Stimulated activated memory B cell treated with anti-CD40 and anti-IgM and Interleukin-4, amounts not matched to agents 10 μg/mL and 1 μg/mL and 100 μg/mL, for 72 hours (primary cell): ENCODE results near the gene SH3PXD2A.
A peak's percentile ranks its signal among the peaks of the same experiment; 100 is the strongest.

ENCODE experiments used
- ATAC-seq: fragments of 150-1000 bp; cut with Tn5 transposase; 2 replicates; pipeline ENCODE4 v1.10.0; 2021
- H3K27ac Mint-ChIP-seq: one replicate; pipeline ENCODE4 v1.8.0; 2022; ENCODE audit warnings: mild to moderate bottlenecking, mixed read lengths
- H3K27me3 Mint-ChIP-seq: one replicate; pipeline ENCODE4 v1.8.0; 2022; ENCODE audit warnings: mixed read lengths
- H3K36me3 Mint-ChIP-seq: one replicate; pipeline ENCODE4 v1.8.0; 2022; ENCODE audit warnings: mixed read lengths
- H3K4me1 Mint-ChIP-seq: one replicate; pipeline ENCODE4 v1.8.0; 2022; ENCODE audit warnings: mixed read lengths
- H3K4me3 Mint-ChIP-seq: one replicate; pipeline ENCODE4 v1.8.0; 2022; ENCODE audit warnings: mild to moderate bottlenecking, moderate library complexity, mixed read lengths
- H3K9me3 Mint-ChIP-seq: one replicate; pipeline ENCODE4 v1.8.0; 2022; ENCODE audit warnings: mixed read lengths

SH3PXD2A gene

DNA sequence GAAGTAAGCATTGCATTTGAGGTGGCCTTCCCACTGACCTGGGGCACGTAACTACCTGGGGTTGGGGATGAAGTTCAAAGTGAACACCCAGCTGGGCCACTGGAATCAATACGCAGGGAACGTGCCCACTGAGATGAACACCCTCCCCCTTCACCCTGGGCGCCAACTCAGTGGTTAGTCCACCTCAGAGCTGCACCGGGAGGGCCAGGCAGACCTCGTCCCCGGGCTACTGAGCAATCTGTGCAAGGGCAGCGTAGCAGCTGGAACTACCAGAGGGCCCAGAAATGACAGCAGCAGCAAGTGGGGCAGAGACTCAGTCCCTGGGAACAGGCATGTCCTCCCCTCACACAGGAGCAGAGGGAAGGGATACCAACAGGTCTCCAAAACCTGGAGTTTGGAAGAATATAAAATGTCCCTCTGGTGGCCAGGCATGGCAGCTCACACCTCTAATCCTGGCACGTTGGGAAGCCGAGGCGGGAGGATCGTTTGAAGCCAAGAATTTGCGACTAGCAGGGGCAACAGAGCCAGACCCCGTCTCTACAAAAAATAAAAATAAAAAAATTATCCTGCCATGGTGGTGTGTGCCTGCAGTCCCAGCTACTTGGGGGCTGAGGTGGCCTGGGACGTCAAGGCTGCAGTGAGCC lies 143.9 kb downstream of the SH3PXD2A start:
- ATAC-seq: no peak

DNA sequence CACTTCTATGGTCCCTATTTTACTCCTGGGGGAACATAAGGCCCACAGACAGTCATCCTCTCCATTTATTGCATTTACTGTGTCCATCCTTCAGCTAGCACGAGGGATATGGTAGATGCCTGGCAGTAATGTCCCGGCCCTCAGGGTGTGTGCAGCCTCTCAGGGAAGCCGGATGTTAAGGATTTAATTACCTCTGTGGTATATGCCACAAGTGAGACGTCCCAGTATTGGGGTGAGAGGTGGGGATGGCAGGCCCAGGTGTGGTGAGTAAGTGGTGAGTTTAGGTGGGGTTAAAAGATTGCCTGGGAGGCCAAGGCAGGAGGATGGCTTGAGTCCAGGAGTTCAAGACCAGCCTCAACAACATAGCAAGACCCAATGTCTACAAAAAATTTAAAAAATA lies 144.9 kb downstream of the SH3PXD2A start:
- no peak for ATAC-seq
- Mint-ChIP-seq H3K4me1 (no peaks in the 10 kb centered on the region), H3K9me3 (no peaks in the 10 kb centered on the region), H3K4me3 (no peak overlapping the region), H3K36me3 (no peaks in the 10 kb centered on the region), H3K27me3 (peaks cover 22% of the 10 kb centered on the region), H3K27ac (no peak overlapping the region)

More for the DNA sequence above, 143.9 kb downstream of the SH3PXD2A start:
- Mint-ChIP-seq H3K27me3 (peaks cover 22% of the 10 kb centered on the region), H3K9me3 (no peaks in the 10 kb centered on the region), H3K4me1 (no peaks in the 10 kb centered on the region), H3K4me3 (no peak overlapping the region), H3K27ac (no peak overlapping the region), H3K36me3 (no peaks in the 10 kb centered on the region)

DNA sequence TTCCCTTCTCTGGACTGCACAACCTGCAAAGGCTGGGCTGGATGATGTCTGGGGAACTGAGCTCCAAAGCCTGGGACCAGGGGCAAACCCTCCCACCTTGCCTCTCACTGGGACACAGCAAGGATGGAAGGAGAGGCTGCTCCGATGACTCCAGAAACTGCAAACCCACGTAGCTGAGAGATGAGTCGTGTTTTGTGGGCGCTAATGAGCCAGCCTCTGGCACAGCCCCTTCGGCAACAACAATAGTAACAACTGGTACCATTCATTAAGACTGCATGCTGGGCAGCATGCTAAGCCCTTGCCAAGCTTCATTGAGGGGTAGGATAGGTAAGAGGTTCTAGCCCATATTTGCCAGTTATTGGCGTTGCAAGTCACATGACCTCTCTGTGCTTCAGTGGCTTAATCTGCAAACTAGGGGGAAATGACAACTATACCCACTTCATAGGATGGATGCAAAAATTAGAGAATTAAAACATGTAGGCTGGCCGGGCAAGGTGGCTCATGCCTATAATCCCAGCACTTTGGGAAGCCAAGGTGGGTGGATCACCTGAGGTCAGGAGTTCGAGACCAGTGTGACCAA lies 145.9 kb downstream of the SH3PXD2A start:
- no peak overlapping the region for H3K4me3 Mint-ChIP-seq
- H3K27ac Mint-ChIP-seq: no peak overlapping the region
- no peaks in the 10 kb centered on the region for H3K9me3 Mint-ChIP-seq
- H3K4me1 Mint-ChIP-seq: no peaks in the 10 kb centered on the region
- peaks cover 22% of the 10 kb centered on the region for H3K27me3 Mint-ChIP-seq
- ATAC-seq: no peak
- H3K36me3 Mint-ChIP-seq: no peaks in the 10 kb centered on the region

DNA sequence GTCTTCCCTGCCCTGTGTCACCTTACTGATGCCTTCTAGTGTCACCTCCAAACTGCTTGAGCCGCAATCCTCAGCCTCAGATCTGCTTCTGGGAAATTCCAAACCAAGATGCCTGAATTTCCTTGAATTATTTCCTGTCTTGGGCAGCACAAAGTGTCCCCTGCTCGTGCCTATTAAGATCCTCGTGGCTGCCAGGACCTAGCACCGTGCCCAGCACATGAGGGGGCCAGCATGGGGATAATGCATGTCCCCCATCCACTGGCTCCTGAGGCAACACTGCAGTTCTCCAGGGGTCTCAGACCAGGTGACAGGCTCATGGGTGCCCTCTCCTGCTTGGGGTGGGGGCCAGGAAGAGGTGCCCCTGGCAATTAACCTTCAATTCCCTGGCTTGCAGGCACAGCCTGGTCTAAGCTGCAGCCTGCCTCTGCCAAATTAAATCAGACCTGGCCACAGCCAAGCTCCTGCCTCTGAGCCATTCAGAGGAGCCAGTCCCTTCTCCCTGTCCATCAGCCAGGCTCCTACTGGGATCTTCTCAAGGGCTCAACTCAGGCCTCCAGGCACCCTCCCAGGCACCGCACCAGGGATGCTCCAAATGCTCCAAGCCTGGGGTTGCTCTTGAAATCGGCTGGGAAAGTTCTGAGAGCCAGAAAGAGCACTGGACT lies 146.6 kb downstream of the SH3PXD2A start:
- H3K27me3 Mint-ChIP-seq: peaks cover 22% of the 10 kb centered on the region
- no peak overlapping the region for H3K27ac Mint-ChIP-seq
- no peaks in the 10 kb centered on the region for H3K36me3 Mint-ChIP-seq
- H3K4me3 Mint-ChIP-seq: no peak overlapping the region
- no peaks in the 10 kb centered on the region for H3K9me3 Mint-ChIP-seq
- H3K4me1 Mint-ChIP-seq: no peaks in the 10 kb centered on the region
- no peak for ATAC-seq

DNA sequence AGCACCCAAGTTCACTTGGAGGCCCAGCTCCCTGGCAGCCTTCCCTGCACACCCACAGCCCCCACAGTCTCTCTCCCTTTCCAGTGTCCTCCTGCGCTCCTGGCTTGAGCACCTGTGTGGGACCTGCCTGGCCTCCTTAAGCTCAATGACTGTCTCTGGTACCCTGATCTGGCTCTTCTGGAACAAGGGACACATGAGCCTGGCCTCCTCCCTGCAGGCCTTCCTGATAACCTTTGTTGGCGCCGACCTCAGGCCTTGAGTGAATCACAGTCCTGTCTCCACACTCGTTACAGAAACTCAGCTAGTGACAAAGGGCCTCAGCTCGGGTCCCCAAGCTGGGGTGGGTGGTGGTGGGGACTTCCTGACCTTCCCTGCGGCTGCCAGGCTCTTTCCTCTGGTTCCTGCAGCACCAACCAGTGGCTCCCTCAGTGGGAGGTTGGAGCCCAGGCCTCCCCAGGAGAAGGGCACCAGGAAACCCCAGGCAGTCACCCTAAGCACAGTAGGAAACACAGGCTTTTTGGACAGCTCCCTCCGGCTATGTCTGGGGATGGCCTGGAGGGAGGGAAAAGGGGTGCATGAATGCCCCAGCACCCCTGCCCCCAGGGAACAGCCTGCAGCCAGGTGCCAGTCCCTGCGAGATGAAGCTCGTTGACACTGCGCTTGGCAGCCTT lies 147.3 kb downstream of the SH3PXD2A start:
- Mint-ChIP-seq H3K4me1 (no peaks in the 10 kb centered on the region), H3K9me3 (no peaks in the 10 kb centered on the region), H3K27ac (no peak overlapping the region), H3K27me3 (peaks cover 22% of the 10 kb centered on the region), H3K4me3 (no peak overlapping the region), H3K36me3 (no peaks in the 10 kb centered on the region)
- ATAC-seq: no peak

DNA sequence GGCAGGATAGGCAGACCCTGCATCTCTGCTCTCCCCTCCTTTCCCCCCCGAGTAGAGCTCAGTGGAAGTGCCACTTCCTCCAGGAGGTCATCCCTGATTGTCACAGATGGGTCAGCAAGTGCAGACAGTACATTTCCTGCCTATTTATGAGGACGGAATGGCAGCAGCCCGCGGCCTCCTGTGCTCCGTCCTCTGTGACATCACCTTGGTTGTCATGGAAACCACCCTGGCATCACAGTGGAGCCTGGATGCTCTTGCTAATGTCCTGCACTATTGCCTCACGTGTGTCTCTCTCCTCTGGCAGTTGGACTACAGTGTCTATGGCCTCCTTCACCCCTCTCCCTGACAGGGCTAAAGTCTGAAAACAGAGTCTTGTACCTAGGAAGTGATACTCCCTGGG lies 148.6 kb downstream of the SH3PXD2A start:
- H3K36me3 Mint-ChIP-seq: no peaks in the 10 kb centered on the region
- H3K4me3 Mint-ChIP-seq: no peak overlapping the region
- no peak for ATAC-seq

DNA sequence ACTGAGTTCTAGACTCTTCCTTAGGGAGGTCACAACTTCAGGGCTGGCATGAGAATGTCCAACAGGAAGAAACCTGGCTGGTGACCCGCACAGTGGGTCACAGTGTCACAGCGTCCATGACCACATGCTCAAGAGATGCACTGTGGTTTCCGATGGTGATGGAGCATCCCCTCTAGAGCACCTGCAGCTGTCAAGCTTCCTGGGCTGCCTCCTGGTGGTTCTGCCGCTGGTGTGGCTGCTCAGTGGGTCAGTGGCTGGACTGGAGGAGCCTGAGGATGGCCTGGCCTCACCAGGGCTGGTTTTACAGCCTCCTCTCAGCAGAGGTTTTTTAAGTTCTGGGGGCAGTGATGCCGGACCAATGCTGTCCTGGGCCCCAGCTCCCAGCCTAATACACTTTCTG lies 149.3 kb downstream of the SH3PXD2A start:
- H3K27ac Mint-ChIP-seq: no peak overlapping the region
- no peaks in the 10 kb centered on the region for H3K9me3 Mint-ChIP-seq
- ATAC-seq: no peak
- H3K4me1 Mint-ChIP-seq: no peaks in the 10 kb centered on the region
- H3K36me3 Mint-ChIP-seq: no peaks in the 10 kb centered on the region
- H3K4me3 Mint-ChIP-seq: no peak overlapping the region
- H3K27me3 Mint-ChIP-seq: peaks cover 22% of the 10 kb centered on the region

More for the DNA sequence above, 148.6 kb downstream of the SH3PXD2A start:
- peaks cover 22% of the 10 kb centered on the region for H3K27me3 Mint-ChIP-seq
- no peaks in the 10 kb centered on the region for H3K4me1 Mint-ChIP-seq
- no peaks in the 10 kb centered on the region for H3K9me3 Mint-ChIP-seq
- H3K27ac Mint-ChIP-seq: no peak overlapping the region

DNA sequence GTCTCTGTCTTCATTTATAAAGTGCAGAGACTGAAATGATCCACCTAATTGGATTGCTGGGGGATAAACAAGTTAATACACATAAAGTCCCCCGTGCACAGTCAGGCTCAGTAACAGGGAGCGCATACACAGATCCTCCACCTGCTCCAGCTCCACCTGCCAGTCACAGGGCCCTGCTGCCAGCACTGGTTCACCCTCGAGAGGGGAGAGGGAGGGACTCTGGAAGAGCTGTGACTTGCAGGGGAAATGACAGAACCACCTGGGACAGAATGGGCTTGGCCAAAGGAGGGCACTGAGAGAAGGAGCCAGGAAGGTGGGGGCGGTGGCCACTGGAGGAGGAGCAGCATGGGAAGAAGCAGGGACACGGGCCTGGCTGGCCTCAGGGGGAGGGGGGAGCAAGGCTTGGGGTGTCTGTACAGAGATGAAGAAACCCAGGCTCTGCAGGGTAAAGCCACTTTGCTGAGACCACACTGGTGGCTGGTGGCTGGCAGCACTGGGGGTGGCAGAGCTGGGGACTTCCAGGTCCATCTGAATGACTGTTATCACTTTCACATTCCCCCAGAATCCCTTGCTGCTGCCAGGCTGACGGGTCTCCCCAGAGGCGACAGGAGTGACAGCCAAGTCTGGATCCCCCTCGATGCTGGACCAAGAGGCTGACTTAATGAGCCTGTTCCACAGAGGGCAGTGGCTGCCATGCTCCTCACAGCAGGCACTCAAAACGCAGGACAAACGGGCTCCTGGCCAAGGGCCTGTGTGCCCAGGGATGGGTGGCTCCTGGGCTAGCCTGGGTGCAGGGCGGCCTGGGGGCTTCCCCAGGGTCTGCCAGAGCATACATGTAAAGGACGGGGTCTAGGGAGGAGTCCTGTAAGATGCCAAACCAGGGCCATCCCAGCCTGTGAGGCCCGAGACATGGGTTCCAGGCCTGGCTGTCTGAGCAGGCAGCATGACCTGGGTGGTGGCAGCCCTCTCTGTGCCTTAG lies 151.1 kb downstream of the SH3PXD2A start:
- no peak overlapping the region for H3K4me3 Mint-ChIP-seq

DNA sequence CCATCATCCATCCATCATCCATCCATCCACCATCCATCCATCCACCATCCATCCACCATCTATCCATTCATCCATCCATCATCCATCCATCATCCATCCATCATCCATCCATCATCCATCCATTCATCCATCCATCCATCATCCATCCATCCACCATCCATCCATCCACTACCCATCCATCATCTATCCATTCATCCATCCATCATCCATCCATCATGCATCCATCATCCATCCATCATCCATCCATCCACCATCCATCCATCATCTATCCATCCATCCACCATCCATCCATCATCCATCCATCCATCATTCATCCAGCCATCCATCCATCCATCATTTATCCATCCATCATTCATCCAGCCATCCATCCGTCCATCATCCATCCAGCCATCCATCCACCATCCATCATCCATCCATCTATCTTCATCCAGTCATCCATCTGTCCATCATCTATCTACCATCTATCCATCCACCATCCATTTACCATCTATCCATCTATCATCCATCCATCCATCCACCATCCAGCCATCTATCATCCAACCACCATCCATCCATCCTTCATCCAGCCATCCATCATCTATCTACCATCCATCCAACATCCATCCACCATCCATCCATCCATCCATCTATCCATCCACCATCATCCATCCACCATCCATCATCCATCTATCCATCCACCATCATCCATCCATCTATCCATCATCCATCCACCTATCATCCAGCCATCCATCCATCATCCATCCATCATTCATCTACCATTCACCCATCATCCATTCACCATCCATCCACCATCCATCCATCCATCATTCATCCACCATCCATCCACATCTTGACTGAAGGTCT lies 153.8 kb downstream of the SH3PXD2A start:
- H3K36me3 Mint-ChIP-seq: no peaks in the 10 kb centered on the region
- H3K4me3 Mint-ChIP-seq: no peak overlapping the region
- peaks cover 1% of the 10 kb centered on the region for H3K4me1 Mint-ChIP-seq
- H3K27me3 Mint-ChIP-seq: no peaks in the 10 kb centered on the region
- H3K9me3 Mint-ChIP-seq: no peaks in the 10 kb centered on the region
- H3K27ac Mint-ChIP-seq: no peak overlapping the region
- ATAC-seq: no peak

More for the DNA sequence above, 151.1 kb downstream of the SH3PXD2A start:
- no peaks in the 10 kb centered on the region for H3K4me1 Mint-ChIP-seq
- H3K27ac Mint-ChIP-seq: no peak overlapping the region
- peaks cover 15% of the 10 kb centered on the region for H3K27me3 Mint-ChIP-seq
- no peaks in the 10 kb centered on the region for H3K36me3 Mint-ChIP-seq
- peak; percentile 53 for ATAC-seq
- no peaks in the 10 kb centered on the region for H3K9me3 Mint-ChIP-seq

DNA sequence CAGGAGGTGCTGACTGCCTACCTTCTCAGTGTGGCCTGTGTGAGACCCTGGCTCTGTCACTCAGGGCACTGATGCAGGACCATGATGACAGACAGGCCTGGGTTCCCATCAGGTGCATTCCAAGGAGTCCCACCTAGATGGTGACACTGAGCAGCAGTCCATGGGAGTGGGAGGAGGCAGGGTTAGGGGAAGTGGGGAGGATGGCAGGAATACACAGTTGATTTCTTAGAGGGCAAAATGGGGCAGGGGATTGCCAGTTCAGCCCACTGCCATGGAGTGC lies 155.0 kb downstream of the SH3PXD2A start:
- no peaks in the 10 kb centered on the region for H3K36me3 Mint-ChIP-seq
- no peak overlapping the region for H3K27ac Mint-ChIP-seq
- peaks cover 14% of the 10 kb centered on the region for H3K4me1 Mint-ChIP-seq
- H3K9me3 Mint-ChIP-seq: no peaks in the 10 kb centered on the region
- no peaks in the 10 kb centered on the region for H3K27me3 Mint-ChIP-seq
- ATAC-seq: no peak
- no peak overlapping the region for H3K4me3 Mint-ChIP-seq

DNA sequence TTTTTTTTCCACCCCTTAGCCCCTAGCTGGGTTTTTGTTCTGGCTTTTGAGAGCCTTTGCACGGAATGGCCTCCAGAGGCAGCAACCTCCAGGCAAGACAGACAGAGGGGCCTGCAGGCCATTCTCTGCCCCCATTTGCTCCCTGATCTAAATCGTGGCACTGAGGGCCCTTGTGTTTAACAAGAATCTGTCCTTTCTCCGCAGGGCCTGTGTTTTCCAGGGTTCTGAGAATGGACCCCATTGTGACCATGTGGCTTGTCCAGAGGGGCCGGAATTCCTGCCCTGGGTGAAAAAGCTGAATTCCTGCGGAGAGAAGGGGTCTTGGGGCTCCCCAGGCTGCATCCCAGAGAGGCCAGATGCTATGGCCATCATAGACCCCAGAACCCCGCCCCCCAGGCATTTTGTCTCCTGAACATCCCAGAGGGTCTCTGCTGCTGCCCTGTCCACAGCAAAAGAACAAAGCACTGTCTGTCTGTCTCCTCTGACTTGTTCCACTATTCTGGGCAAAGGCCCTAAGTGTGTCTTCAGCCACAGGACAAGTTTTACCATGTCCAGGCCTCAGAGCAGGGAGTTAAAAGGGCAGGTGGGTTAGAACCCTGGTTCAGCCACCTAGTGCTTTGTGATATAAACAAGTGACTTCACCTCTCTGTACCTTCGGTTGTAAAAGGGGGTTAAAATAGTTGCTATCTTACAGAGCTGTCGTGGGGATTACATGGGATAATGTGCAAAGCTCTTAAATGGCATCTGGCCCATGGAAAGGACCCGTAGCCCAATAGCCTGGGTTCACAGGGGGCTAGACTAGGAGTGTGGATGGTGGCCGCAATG lies 155.6 kb downstream of the SH3PXD2A start:
- Mint-ChIP-seq H3K4me1 (peaks cover 16% of the 10 kb centered on the region), H3K27me3 (no peaks in the 10 kb centered on the region), H3K9me3 (no peaks in the 10 kb centered on the region), H3K4me3 (no peak overlapping the region), H3K36me3 (no peaks in the 10 kb centered on the region), H3K27ac (no peak overlapping the region)
- no peak for ATAC-seq

DNA sequence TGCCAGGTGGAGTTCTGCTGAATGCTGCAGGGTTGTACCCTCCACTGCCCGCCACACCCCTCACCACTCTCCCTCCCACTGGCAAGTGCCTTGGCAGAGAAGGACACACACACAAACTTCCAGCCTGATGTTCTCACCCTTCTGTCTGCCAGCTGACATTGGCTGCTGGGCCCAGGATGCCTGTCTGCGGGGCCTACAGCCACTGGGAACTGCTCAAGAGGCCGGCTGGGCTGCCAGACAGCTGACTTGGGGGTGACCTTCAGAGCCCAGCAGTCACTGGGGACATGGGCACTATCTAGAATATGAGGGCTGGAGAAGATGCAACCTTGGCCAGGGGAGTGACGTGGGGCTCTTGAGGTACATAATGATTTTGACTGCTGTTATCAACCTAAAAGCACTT lies 157.1 kb downstream of the SH3PXD2A start:
- no peak for ATAC-seq
- Mint-ChIP-seq H3K36me3 (no peaks in the 10 kb centered on the region), H3K9me3 (no peaks in the 10 kb centered on the region), H3K4me3 (no peak overlapping the region), H3K4me1 (peaks cover 22% of the 10 kb centered on the region), H3K27me3 (no peaks in the 10 kb centered on the region), H3K27ac (no peak overlapping the region)

DNA sequence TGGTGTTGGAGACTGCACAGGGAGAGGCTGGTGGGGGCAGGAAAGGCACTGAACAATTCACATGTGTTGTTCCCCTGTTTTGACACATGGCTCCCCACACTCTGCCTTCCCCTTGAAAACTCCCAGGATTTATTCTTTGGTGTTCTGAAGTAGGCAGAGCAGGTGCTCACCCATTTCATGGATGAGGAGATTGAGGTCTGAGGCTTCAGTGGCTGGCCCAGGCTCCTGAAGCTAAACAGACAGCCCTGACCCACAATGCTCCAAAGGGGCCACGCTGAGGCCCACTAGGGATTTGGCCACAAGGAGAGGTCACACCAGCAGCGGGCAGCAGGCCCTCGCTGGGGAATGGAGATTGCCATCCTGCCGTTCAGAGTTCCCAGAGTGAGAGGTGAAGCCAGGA lies 157.6 kb downstream of the SH3PXD2A start:
- no peaks in the 10 kb centered on the region for H3K36me3 Mint-ChIP-seq
- H3K27me3 Mint-ChIP-seq: no peaks in the 10 kb centered on the region
- H3K4me3 Mint-ChIP-seq: no peak overlapping the region
- ATAC-seq: no peak
- H3K4me1 Mint-ChIP-seq: peaks cover 23% of the 10 kb centered on the region
- H3K27ac Mint-ChIP-seq: no peak overlapping the region
- H3K9me3 Mint-ChIP-seq: no peaks in the 10 kb centered on the region
